Muscle of leg (tissue), 11 donors: Measurements from ENCODE around the gene TKTL1. TPM values are rescaled to one million over a fixed set of nuclear protein-coding genes. Genes with fewer than 3 reads are reported as not detected.

Source experiments
- DNase-seq: peaks from one replicate; pipeline ENCODE4 v3.0.0; 2013
- H3K27ac ChIP-seq: one replicate; pipeline ENCODE4 v1.5.1; 2013; ENCODE audit warnings: mild to moderate bottlenecking, low read length, control low read depth
- H3K27me3 ChIP-seq: one replicate; pipeline ENCODE4 v1.6.1; 2013; ENCODE audit warnings: low read length; ENCODE audit not compliant: control insufficient read depth, insufficient read depth
- H3K36me3 ChIP-seq: one replicate; pipeline ENCODE4 v1.6.1; 2013; ENCODE audit warnings: low read length; ENCODE audit not compliant: control insufficient read depth, insufficient read depth
- H3K4me1 ChIP-seq: one replicate; pipeline ENCODE4 v1.6.1; 2013; ENCODE audit warnings: low read length; ENCODE audit not compliant: control insufficient read depth, insufficient read depth
- H3K4me3 ChIP-seq: one replicate; pipeline ENCODE4 v1.5.1; 2013; ENCODE audit warnings: low read length, control low read depth
- H3K9me3 ChIP-seq: replicated peaks from 2 replicates; pipeline ENCODE4 v1.6.1; 2013; ENCODE audit warnings: low read depth, low read length; ENCODE audit not compliant: control insufficient read depth
- WGBS: methylation state at CpG from one replicate; pipeline ENCODE4 v1.1.5; 2013; ENCODE audit warnings: missing lambda C conversion rate; ENCODE audit not compliant: insufficient coverage; 5-methylcytosine and 5-hydroxymethylcytosine counted together
- polyA plus RNA-seq, 8 donors: library from polyadenylated mRNA; unstranded; fragments of 120-200 nt; gene quantifications; one replicate each; pipeline versions ENCODE4 v1.2.1 to v1.2.3, GENCODE V29; 2013; ENCODE audit warnings: inconsistent platforms in 1 of 8, low replicate concordance in 1 of 8; ENCODE audit not compliant: insufficient read length in 8 of 8, insufficient read depth in 1 of 8
- total RNA-seq: library from RNA; stranded (reverse); fragments of 120-200 nt; gene quantifications from one replicate; pipeline ENCODE4 v1.2.4, GENCODE V29; 2013

Gene TKTL1
- total and polyA plus RNA-seq, 9 donors: 0.15 to 0.73 (median 0.27) TPM

- Histone ChIP-seq H3K27me3 (no peaks in the 10 kb centered on the region), H3K4me3 (no peak overlapping the region), H3K4me1 (peaks cover 2% of the 10 kb centered on the region), H3K9me3 (no peaks in the 10 kb centered on the region), H3K36me3 (peaks cover 97% of the 10 kb centered on the region), H3K27ac (no peak overlapping the region)
- DNase-seq: no peak
- 83% methylated on average over 24 of the region's 24 CpGs for WGBS
Observed at GRCh38 chrX:154353172-154353843, 57.7 kb downstream of the TKTL1 start.

GRCh38 chrX:154354013-154354412, 58.4 kb downstream of the TKTL1 start:
- H3K4me3 ChIP-seq: no peak overlapping the region
- no peak overlapping the region for H3K27ac ChIP-seq
- 90% methylated on average over 10 of the region's 14 CpGs for whole genome bisulfite sequencing
- no peaks in the 10 kb centered on the region for H3K27me3 ChIP-seq
- H3K9me3 ChIP-seq: no peaks in the 10 kb centered on the region
- no peak for DNase-seq
- H3K4me1 ChIP-seq: no peaks in the 10 kb centered on the region
- peaks cover 99% of the 10 kb centered on the region for H3K36me3 ChIP-seq

DNA sequence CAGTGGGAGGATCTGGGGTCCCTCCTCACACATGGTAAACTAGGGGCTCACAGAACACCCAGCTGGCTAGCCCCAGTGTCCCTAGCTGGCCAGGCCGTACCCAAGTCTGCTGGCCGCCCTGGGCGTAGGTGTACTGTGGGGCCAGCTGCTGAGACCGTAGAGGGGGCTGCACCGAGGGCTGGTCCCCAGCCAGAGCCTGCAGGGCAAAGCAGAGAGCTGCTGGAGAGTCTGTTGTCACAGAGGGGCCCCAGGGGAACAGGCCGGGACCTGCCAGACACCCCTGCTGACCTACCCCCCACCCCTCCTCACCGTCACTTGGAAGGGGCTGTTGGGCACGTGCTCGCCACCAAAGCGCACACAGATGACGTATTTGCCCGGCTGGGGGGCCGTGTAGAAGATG, 58.9 kb downstream of the TKTL1 start:
- Histone ChIP-seq H3K27ac (no peak overlapping the region), H3K4me3 (no peak overlapping the region), H3K9me3 (no peaks in the 10 kb centered on the region), H3K27me3 (no peaks in the 10 kb centered on the region), H3K36me3 (peaks cover 98% of the 10 kb centered on the region), H3K4me1 (no peaks in the 10 kb centered on the region)
- DNase-seq: no peak
- 83% methylated on average over 13 of the region's 13 CpGs for WGBS

GRCh38 chrX:154355094-154355775, 59.6 kb downstream of the TKTL1 start:
- H3K4me3 ChIP-seq: no peak overlapping the region
- WGBS: 82% methylated on average over 25 of the region's 30 CpGs
- no peaks in the 10 kb centered on the region for H3K4me1 ChIP-seq
- peaks cover 98% of the 10 kb centered on the region for H3K36me3 ChIP-seq
- DNase-seq: no peak
- no peaks in the 10 kb centered on the region for H3K27me3 ChIP-seq
- no peaks in the 10 kb centered on the region for H3K9me3 ChIP-seq
- H3K27ac ChIP-seq: no peak overlapping the region

DNA sequence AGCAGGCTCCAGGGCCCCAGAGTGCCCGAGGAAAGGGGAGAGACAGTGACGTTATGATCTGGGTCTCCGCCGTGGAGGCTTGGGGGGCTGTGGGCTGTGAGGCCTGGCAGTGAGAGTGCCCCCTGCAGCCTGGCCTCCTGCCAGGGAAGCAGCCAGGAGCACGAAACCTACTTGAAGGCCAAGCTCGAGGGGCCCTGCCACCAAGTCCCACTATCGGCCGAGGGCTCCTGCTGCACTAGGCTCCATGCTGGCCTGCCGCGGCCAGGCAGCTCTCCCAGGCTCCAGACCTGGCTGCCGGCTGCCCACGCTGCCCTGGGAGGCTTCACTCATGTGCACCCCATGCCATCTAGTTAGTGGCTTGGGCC, 60.2 kb downstream of the TKTL1 start:
- no peak for DNase-seq
- Histone ChIP-seq H3K27me3 (no peaks in the 10 kb centered on the region), H3K27ac (no peak overlapping the region), H3K9me3 (no peaks in the 10 kb centered on the region), H3K4me1 (no peaks in the 10 kb centered on the region), H3K4me3 (no peak overlapping the region), H3K36me3 (peaks cover 97% of the 10 kb centered on the region)
- 82% methylated on average over 12 of the region's 12 CpGs for WGBS

GRCh38 chrX:154356596-154356995, 61.0 kb downstream of the TKTL1 start:
- no peak for DNase-seq
- Histone ChIP-seq H3K4me1 (no peaks in the 10 kb centered on the region), H3K27ac (no peak overlapping the region), H3K9me3 (no peaks in the 10 kb centered on the region), H3K4me3 (no peak overlapping the region), H3K27me3 (no peaks in the 10 kb centered on the region), H3K36me3 (peaks cover 95% of the 10 kb centered on the region)
- 73% methylated on average over 4 of the region's 13 CpGs for WGBS

DNA sequence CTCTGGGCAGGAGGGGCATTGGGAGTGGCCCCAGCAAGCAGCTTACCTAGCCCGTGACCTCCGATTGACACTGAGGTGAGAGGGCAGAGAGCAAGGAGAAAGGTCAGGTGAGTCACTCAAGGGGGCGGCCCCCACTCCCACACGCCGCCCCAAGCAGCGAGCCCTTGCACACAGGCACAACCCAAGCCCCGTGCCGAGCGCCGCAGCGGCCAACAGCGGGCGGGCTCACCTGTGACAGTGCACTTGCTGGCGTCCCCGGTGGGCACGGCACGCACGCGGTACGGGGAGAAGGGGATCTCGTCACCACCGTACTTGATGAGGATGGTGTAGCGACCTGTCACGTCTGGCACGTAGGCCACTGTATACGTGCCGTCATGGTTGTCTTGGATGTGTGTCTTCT, 61.6 kb downstream of the TKTL1 start:
- H3K9me3 ChIP-seq: no peaks in the 10 kb centered on the region
- H3K4me1 ChIP-seq: no peaks in the 10 kb centered on the region
- 91% methylated on average over 27 of the region's 27 CpGs for WGBS
- DNase-seq: no peak
- H3K4me3 ChIP-seq: no peak overlapping the region
- H3K27ac ChIP-seq: no peak overlapping the region
- no peaks in the 10 kb centered on the region for H3K27me3 ChIP-seq
- H3K36me3 ChIP-seq: peaks cover 95% of the 10 kb centered on the region

DNA sequence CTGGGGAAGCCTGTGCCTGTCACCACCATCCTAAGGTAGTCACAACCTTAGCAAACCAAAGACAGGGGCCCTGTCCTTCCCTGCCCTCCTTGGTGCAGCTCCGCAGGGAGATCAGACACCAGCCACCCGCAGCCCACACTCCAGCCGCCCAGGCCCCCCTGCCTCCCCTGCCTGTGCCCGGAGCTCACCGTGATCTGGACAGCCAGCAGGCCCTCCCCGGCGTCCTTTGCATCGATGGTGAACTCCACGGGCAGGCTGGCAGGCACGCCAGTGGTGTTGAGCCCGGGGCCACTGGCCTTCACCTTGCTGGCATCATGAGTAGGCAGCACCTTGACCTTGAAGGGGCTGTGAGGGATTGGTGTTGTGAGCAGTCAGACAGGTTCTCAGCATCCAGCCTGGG, 62.4 kb downstream of the TKTL1 start:
- H3K9me3 ChIP-seq: no peaks in the 10 kb centered on the region
- peaks cover 95% of the 10 kb centered on the region for H3K36me3 ChIP-seq
- H3K4me3 ChIP-seq: no peak overlapping the region
- no peak for DNase-seq
- H3K4me1 ChIP-seq: no peaks in the 10 kb centered on the region
- WGBS: 89% methylated on average over 10 of the region's 11 CpGs
- no peaks in the 10 kb centered on the region for H3K27me3 ChIP-seq
- no peak overlapping the region for H3K27ac ChIP-seq

DNA sequence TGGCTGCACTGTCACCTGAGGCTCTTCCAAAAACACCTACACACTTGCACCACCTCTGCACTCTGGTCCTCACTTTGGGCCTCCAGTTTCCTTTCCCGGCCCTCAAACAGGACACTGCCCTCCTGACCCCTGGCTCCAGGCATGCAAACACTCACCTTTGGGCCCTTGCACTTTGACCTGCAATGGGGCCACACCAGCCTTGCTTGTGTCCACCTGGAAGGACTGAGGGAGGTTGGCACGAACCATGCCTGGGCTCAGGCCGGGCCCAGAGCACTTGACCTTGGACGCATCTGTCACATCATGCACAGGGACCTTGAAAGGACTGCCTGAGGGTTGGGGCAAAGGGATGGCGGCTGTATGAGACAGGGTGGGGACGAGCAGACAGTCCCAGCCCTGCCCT, 63.2 kb downstream of the TKTL1 start:
- DNase-seq: no peak
- WGBS: 90% methylated on average over 6 of the region's 6 CpGs
- Histone ChIP-seq H3K4me1 (no peaks in the 10 kb centered on the region), H3K9me3 (no peaks in the 10 kb centered on the region), H3K36me3 (peaks cover 94% of the 10 kb centered on the region), H3K4me3 (no peak overlapping the region), H3K27me3 (no peaks in the 10 kb centered on the region), H3K27ac (no peak overlapping the region)

- Histone ChIP-seq H3K36me3 (peaks cover 94% of the 10 kb centered on the region), H3K27ac (no peak overlapping the region), H3K9me3 (no peaks in the 10 kb centered on the region), H3K4me1 (no peaks in the 10 kb centered on the region), H3K4me3 (no peak overlapping the region), H3K27me3 (no peaks in the 10 kb centered on the region)
- no peak for DNase-seq
- WGBS: 91% methylated on average over 30 of the region's 41 CpGs
Observed at GRCh38 chrX:154359362-154360154, 64.0 kb downstream of the TKTL1 start.
